Left ventricle myocardium inferior (tissue), 1 donor: Measurements from ENCODE around the gene NEK4. TPM values are rescaled to one million over a fixed set of nuclear protein-coding genes. Genes with fewer than 3 reads are reported as not detected.
A peak's percentile ranks its signal among the peaks of the same experiment; 100 is the strongest.

Experiments used
- DNase-seq: peaks from one replicate; pipeline ENCODE4 v3.0.0-alpha.2; 2020
- H3K27ac ChIP-seq: fragments of 200-600 bp; replicated peaks from 2 replicates; pipeline ENCODE4 v1.8.0; 2021
- H3K27me3 ChIP-seq: fragments of 200-600 bp; 2 replicates; pipeline ENCODE4 v1.8.0; 2021; ENCODE audit warnings: low read depth
- H3K36me3 ChIP-seq: fragments of 200-600 bp; 2 replicates; pipeline ENCODE4 v1.8.0; 2021
- H3K4me1 ChIP-seq: fragments of 200-600 bp; 2 replicates; pipeline ENCODE4 v1.8.0; 2021
- H3K4me3 ChIP-seq: fragments of 200-600 bp; 2 replicates; pipeline ENCODE4 v1.8.0; 2021; ENCODE audit warnings: mild to moderate bottlenecking, moderate library complexity
- H3K9me3 ChIP-seq: fragments of 200-600 bp; replicated peaks from 2 replicates; pipeline ENCODE4 v1.8.0; 2021
- CTCF ChIP-seq: fragments of 200-600 bp; IDR thresholded peaks from 2 replicates; pipeline ENCODE4 v1.8.0; 2021; ENCODE audit warnings: antibody characterized with exemption, mild to moderate bottlenecking, borderline replicate concordance
- intact Hi-C: fragments of 100-400 bp; cut with micrococcal nuclease; formaldehyde crosslinking; loops from one replicate; pipeline ENCODE4 v1.11.0; 2022
- total RNA-seq: library from RNA; stranded (reverse); fragmentation: NEBNext Ultra II Directional; extraction: Animal tissue kit (Norgen Biotek cat#: 25700); gene quantifications from one replicate; pipeline ENCODE4 v1.2.1, GENCODE V29; 2021
- donor health status: DM: no; HTN: yes; CAD: no; lungs with severe emphysema.

The NEK4 gene
- total RNA-seq, 1 donor from 2014 or later = 17.7 TPM

- intact Hi-C loops = no loop called here
- no peaks in the 10 kb centered on the region for H3K27me3 ChIP-seq
- H3K36me3 ChIP-seq = peaks cover under 1% of the 10 kb centered on the region
- no peak for TF ChIP-seq CTCF
- no peak overlapping the region for H3K4me3 ChIP-seq
- H3K27ac ChIP-seq = no peak overlapping the region
- no peak for DNase-seq
- peaks cover 26% of the 10 kb centered on the region for H3K4me1 ChIP-seq
- H3K9me3 ChIP-seq = no peaks in the 10 kb centered on the region
Observed at GRCh38 chr3:52773361-52774065, 2.8 kb upstream of the NEK4 start.

GRCh38 chr3:52771702-52772101 lies 962 bp upstream of the NEK4 start:
- H3K9me3 ChIP-seq = no peaks in the 10 kb centered on the region
- no peak for DNase-seq
- intact Hi-C loops = no loop called here
- no peaks in the 10 kb centered on the region for H3K27me3 ChIP-seq
- peaks cover 26% of the 10 kb centered on the region for H3K4me1 ChIP-seq
- peaks cover 16% of the 10 kb centered on the region for H3K36me3 ChIP-seq
- H3K27ac ChIP-seq = peak overlapping the region; percentile 87
- no peak for TF ChIP-seq CTCF
- peak overlapping the region; percentile 95 for H3K4me3 ChIP-seq

GRCh38 chr3:52771334-52771681 lies 568 bp upstream of the NEK4 start:
- DNase-seq = no peak
- Histone ChIP-seq H3K4me3 (peak overlapping the region; percentile 95), H3K4me1 (peaks cover 26% of the 10 kb centered on the region), H3K27me3 (no peaks in the 10 kb centered on the region), H3K27ac (peak overlapping the region; percentile 87), H3K9me3 (no peaks in the 10 kb centered on the region), H3K36me3 (peaks cover 20% of the 10 kb centered on the region)
- TF ChIP-seq CTCF = no peak
- intact Hi-C loops = no loop called here

GRCh38 chr3:52769786-52770455 lies 819 bp downstream of the NEK4 start:
- intact Hi-C loops = no loop called here
- H3K27ac ChIP-seq = peak overlapping the region; percentile 87
- TF ChIP-seq CTCF = no peak
- peaks cover 33% of the 10 kb centered on the region for H3K36me3 ChIP-seq
- DNase-seq = no peak
- peaks cover 26% of the 10 kb centered on the region for H3K4me1 ChIP-seq
- peak overlapping the region; percentile 95 for H3K4me3 ChIP-seq
- no peaks in the 10 kb centered on the region for H3K9me3 ChIP-seq
- H3K27me3 ChIP-seq = no peaks in the 10 kb centered on the region

DNA sequence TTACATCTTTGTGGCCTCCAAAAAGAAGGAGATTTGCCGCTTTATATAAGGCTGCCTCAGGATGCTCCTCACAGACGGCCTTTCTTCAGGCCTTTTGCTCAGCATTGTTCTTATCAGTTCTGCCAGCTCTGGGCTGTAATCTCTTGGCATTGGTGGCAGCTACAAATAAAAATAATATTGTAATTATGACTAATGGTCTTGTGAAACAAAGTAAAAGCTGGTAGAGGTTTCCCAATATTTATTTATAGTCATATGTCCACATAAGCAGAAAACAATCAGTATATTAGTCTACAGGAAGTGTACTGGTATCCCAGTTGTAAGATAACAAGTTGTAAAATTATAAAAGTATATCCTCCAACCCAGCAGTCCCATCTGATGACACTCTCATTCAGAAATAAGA lies 7.3 kb downstream of the NEK4 start:
- Histone ChIP-seq H3K36me3 (peaks cover 96% of the 10 kb centered on the region), H3K4me3 (no peak overlapping the region), H3K27me3 (no peaks in the 10 kb centered on the region), H3K9me3 (no peaks in the 10 kb centered on the region), H3K4me1 (peaks cover 11% of the 10 kb centered on the region), H3K27ac (peak overlapping the region; percentile 2)
- no peak for DNase-seq
- intact Hi-C loops = no loop called here
- no peak for TF ChIP-seq CTCF
